C4-2B (cell line): ENCODE measurements around the gene PTPN12.

Source experiments
- ZFX ChIP-seq: fragments of 450-650 bp; IDR thresholded peaks from 2 replicates; pipeline ENCODE4 v1.6.1; 2017
- TF ChIP-seq, protein P1 (sequence below): fragments of 450-650 bp; conservative IDR thresholded peaks from 2 replicates; pipeline ENCODE4 v1.5.1; 2017; ENCODE audit warnings: mild to moderate bottlenecking

DNA sequence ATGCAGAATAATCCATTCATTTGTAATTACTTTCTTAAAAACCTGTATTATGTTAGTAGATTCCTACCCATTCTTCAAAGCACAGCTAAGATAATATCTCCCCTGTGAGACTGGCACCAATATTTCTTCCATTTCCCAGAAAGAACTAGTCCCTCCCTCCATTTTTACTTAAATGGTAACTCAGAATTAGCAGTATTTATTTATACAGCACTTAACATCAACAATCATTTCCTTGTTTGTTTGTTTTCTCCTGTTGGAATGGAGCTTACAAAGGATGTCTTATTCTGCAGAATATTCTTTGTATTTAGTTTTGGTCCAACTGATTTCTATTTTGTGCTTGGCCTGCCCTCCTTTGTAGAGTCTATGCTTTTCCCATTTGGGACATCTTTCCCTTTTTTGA, 32.1 kb upstream of the PTPN12 start:
- TF ChIP-seq, protein P1, sequence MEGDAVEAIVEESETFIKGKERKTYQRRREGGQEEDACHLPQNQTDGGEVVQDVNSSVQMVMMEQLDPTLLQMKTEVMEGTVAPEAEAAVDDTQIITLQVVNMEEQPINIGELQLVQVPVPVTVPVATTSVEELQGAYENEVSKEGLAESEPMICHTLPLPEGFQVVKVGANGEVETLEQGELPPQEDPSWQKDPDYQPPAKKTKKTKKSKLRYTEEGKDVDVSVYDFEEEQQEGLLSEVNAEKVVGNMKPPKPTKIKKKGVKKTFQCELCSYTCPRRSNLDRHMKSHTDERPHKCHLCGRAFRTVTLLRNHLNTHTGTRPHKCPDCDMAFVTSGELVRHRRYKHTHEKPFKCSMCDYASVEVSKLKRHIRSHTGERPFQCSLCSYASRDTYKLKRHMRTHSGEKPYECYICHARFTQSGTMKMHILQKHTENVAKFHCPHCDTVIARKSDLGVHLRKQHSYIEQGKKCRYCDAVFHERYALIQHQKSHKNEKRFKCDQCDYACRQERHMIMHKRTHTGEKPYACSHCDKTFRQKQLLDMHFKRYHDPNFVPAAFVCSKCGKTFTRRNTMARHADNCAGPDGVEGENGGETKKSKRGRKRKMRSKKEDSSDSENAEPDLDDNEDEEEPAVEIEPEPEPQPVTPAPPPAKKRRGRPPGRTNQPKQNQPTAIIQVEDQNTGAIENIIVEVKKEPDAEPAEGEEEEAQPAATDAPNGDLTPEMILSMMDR, result no peak
- no peak for TF ChIP-seq ZFX
